Stimulated activated CD8-positive, alpha-beta memory T cell treated with anti-CD3 and anti-CD28 coated beads, Interleukin-4, amount 100 ng/mL, for 48 hours (primary cell): Measurements from ENCODE around the gene CXorf58.
"Not testable (repeated sequence)": the region's sequence is repeated elsewhere in the genome, so short reads cannot be mapped to it uniquely, and the experiment has no call there.

Experiments used
- DNase-seq: peaks from one replicate; pipeline ENCODE4 v3.0.0-alpha.2; 2020

The CXorf58 gene

DNA sequence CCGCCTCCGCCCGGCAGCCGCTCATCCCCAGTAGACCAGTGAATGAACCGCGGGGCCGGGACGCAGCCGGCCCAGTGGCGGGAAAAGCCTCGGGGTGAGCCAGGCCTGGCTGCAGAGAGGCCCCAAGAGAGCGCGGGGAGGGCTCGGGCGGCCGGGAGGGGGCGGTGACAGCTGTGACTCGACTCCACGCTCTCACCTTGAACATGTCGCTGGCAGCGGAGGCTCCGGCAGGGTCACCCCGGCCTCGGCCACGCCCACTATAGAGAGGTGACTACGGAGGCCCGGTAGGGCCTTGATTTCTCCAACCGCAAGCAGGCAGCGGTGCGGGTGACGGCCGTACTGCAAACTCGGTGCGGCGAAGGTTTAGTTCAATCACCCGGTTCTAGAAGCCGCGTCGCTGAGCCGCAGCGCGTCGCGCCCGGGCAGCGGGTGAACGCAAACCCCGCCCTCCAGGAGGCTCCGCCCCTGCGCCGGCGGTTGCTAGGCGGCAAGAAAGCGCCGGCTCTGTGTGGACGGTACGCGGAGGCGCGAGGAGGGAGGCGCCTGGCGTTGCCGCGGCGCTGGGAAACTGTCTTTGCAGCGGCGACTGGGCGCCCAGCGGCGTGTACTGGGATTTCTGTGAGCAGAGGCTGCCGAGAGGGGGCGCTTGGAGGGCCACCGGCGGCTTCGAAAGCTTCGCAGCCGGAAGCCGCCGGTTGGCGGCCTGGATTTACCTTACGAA lies at the start of gene CXorf58, which contains the start of gene APOO:
TSS of gene CXorf58 (plus strand) at position 509 of the 721 bp plus-strand sequence. CDS start 2,297 bp downstream, outside the sequence.
TSS of gene APOO (minus strand) at position 441 of the 721 bp plus-strand sequence. CDS start at position 205, 236 bp downstream.
- peak; percentile 89 for DNase-seq

- not testable (repeated sequence) for DNase-seq
These were observed 48.6 kb upstream of the CXorf58 start for GRCh38 chrX:23859238-23859637.

DNA sequence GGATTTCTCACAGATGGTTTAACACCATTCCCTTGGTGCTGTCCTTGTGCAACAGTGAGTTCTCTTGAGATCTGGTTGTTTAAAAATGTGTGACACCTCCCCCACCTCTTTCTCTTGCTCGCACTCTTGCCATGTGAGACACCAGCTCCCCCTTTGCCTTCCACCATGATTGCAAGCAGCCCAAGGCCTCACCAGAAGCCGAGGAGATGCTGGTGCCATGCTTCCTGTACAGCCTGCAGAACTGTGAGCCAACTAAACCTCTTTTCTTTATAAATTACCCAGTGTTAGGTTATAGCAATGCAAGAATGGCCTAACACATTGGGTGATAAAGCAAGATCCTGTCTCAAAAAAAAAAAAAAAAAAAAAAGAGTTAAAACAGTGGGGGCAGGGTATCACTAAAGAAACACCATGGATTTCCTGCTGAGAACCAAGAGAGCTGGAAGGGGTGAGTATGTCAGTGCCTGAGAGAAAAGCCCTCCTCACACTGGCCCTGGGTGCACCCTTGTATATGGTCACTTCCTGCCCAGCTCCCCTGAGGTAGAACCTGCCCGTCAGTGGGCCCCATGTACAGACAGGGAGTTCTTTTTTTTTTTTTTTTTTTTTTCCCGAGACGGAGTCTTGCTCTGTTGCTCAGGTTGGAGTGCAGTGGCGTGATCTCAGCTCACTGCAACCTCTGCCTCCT lies 46.5 kb upstream of the CXorf58 start:
- no peak for DNase-seq

GRCh38 chrX:23861952-23862351 lies 45.9 kb upstream of the CXorf58 start:
- DNase-seq: not testable (repeated sequence)

GRCh38 chrX:23864742-23865326 lies 43.0 kb upstream of the CXorf58 start:
- DNase-seq: no peak

DNA sequence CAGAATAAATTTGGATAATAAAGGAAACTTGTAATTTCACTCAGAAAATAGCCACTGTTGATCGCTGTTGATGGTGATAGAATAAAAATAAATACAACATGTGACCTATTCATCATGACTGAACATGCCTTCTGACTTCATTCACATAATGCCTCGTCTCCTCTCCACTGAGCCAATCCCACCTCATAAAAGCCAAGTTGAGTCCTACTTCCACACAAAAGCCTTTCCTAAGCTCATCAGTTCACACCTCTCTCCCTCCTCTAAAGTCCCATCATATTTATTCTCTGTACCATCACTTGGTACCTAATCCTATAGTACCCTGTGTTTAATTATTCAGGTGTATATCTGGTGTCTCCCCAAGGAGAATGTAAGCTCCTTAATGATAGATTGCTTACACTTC lies 37.8 kb upstream of the CXorf58 start:
- DNase-seq: no peak

GRCh38 chrX:23871905-23872546 lies 35.8 kb upstream of the CXorf58 start:
- no peak for DNase-seq

GRCh38 chrX:23879380-23880090 lies 28.3 kb upstream of the CXorf58 start:
- no peak for DNase-seq

DNA sequence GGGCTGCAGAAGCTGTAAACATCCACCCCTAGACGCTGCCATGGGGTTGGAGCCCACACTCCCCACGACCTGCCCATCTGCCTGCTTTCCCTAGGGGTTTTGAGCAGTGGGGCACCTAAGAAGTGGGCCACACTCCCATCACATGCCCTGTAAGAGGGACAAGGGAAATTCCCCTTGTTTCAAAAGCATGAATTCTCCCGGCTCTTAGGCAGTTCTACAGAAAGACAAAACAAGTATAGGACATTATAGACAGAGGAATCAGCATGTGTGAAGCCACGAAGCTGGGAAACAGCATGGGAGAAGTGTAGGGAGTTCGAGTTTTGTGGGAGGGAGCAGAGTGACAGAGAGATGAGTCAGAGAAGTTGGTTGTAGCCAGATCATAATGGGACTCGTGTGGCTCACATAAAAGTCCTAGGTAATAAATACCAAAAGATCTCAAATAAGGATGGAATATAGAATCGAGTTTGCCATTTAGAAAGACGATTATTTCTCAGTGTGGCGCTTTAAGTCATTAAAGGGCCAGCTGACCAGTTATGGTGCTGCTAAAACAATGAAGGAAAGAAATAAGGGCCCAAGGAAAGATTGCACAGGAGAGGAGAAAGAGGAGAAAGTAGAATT lies 24.0 kb upstream of the CXorf58 start:
- no peak for DNase-seq

DNA sequence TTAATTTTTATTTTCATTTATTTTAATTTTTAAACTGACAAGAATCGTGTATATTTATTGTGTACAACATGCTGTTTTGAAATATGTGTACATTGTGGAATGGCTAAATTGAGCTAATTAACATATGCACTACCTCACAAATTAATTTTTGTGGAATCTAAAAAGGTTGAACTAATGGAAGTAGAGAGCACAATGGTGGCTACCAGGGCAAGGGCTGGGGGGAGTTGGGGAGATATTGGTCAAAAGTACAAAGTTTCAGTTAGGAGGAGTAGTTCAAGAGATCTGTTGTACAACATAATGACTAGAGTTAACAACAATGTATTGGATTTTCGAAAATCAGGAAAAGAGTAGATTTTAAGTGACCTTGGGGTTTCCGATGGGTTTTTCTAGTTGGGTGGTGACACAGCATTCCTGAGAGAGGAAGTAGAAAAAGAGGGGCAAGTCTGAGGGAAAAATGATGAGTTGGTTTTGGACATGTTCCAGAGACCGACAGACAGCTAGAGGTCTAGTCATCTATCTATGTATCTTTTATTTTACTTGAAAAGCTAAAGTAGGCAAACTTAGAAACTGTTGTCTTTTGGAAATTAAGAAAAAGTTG lies 23.3 kb upstream of the CXorf58 start:
- no peak for DNase-seq

GRCh38 chrX:23885803-23886202 lies 22.0 kb upstream of the CXorf58 start:
- DNase-seq: no peak

DNA sequence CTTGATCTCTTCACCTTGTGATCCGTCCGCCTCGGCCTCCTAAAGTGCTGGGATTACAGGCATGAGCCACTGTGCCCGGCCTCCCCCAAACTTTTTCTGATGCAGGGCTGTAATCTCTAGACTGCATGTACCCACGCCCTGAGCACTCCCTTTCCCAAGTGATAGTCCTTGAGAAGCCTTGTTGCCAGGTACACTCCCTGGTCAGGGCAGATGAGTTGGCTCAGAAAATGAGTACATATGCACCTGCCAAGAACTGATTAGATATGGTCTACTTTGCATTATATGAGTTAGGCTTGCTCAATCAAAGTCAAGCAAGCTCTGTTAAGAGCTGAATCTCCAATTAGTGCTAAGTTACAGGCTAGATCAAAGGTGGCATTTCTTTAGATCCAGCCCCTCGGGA lies 20.4 kb upstream of the CXorf58 start:
- no peak for DNase-seq

GRCh38 chrX:23887918-23888317 lies 19.9 kb upstream of the CXorf58 start:
- no peak for DNase-seq

- no peak for DNase-seq
These were observed 18.8 kb upstream of the CXorf58 start for GRCh38 chrX:23888887-23889501.

- DNase-seq: no peak
These were observed 16.9 kb upstream of the CXorf58 start for GRCh38 chrX:23890933-23891332.

DNA sequence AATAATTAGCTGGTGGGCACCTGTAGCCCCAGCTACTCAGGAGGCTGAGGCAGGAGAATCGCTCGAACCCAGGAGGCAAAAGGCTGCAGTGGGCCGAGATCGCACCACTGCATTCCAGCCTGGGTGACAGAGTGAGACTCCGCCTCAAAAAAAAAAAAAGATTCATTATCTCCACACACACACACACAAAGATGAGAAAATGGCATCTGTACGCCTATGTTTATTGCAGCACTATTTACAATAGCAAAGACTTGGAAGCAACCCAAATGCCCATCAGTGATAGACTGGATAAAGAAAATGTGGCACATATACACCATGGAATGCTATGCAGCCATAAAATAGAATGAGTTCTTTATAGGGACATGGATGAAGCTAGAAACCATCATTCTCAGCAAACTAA lies 12.8 kb upstream of the CXorf58 start:
- not testable (repeated sequence) for DNase-seq

GRCh38 chrX:23896539-23896938 lies 11.3 kb upstream of the CXorf58 start:
- DNase-seq: not testable (repeated sequence)

- DNase-seq: no peak
These were observed 10.8 kb upstream of the CXorf58 start for GRCh38 chrX:23896981-23897380.

- no peak for DNase-seq
These were observed 9.3 kb upstream of the CXorf58 start for GRCh38 chrX:23898412-23898959.

DNA sequence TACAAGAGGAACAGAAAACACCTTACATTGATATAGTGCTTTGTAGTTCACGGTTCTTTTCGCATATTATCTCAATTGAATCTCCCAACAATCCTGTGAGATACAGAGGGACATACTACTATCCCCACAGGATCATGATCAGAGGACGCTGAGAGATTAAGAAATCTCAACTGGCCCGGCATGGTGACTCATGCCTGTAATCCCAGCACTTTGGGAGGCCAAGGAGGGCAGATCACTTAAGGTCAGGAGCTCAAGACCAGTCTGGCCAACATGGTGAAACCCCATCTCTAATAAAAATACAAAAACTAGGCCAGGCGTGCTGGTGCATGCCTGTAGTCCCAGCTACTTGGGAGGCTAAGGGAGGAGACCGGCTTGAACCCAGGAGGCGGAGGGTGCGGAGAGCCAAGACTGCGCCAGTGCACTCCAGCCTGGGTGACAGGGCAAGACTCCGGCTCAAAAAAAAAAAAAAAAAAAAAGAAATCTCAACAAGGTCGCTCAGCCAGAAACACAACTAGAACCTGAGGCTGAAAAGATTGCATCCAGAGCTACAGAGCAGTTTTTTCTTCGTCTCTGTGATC lies 7.5 kb upstream of the CXorf58 start:
- no peak for DNase-seq

GRCh38 chrX:23901060-23901459 lies 6.7 kb upstream of the CXorf58 start:
- DNase-seq: no peak
